ENCODE results near the gene SKAP2. TPM values are rescaled to one million over a fixed set of nuclear protein-coding genes. Genes with fewer than 3 reads are reported as not detected.

Gene SKAP2
- polyA plus RNA-seq, 1 donor (not counting 4 experiments of a cell fraction or from before 2014, with no cell fraction given): 15.0 TPM

DNA sequence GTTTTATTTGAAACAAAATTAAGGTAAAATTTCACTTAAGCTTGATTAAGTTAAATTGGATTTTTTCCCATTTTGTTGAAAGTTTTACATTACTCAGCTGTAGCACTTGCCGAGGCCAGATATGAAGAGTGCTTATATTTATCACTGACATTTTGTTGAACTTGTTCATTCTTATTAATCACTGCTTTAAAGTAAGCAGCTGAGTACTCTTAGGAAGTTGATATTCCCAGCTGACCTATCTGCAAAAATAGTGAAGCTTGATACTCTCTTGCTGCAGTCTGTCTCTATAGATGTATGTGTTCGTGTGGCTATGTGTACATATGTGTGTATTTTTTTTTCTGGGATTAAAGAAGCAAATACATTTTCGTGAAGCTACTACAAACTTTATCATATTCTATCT lies 150.0 kb downstream of the SKAP2 start:
- DNase-seq (ENCODE audit: low read depth, low spot score): no peak
- H3K4me1 ChIP-seq (ENCODE audit: control insufficient read depth, extremely low read depth, insufficient read depth, low read length): no peaks in the 10 kb centered on the region
- H4K20me1 ChIP-seq (ENCODE audit: control insufficient read depth, extremely low read depth, insufficient read depth, low read length): no peaks in the 10 kb centered on the region
- no peak overlapping the region for H3K4me3 ChIP-seq (ENCODE audit: control insufficient read depth in 2 of 3, extremely low read depth in 1 of 3, insufficient read depth in 2 of 3, low read depth in 1 of 3, low read length in 3 of 3)
- H3K4me2 ChIP-seq (ENCODE audit: control insufficient read depth, extremely low read depth, insufficient read depth, low read depth, low read length): no peak overlapping the region
- no peak overlapping the region for H3K27ac ChIP-seq (ENCODE audit: control insufficient read depth, insufficient read depth, low read length)
- no peaks in the 10 kb centered on the region for H3K9me3 ChIP-seq (ENCODE audit: control insufficient read depth, low read depth, low read length)
- H3K27me3 ChIP-seq (ENCODE audit: control insufficient read depth, extremely low read depth, insufficient read depth, low read length): no peaks in the 10 kb centered on the region
- no peaks in the 10 kb centered on the region for H3K79me2 ChIP-seq (ENCODE audit: control insufficient read depth, insufficient read depth, low read length)
- peaks cover 0 to 3% of the 10 kb centered on the region in 2 experiments for H3K36me3 ChIP-seq (ENCODE audit: control insufficient read depth in 2 of 2, extremely low read depth in 1 of 2, insufficient read depth in 2 of 2, low read length in 2 of 2)
- H3K9ac ChIP-seq (ENCODE audit: control insufficient read depth, extremely low read depth, insufficient read depth, low read length): no peak overlapping the region
- TF ChIP-seq, protein P1, sequence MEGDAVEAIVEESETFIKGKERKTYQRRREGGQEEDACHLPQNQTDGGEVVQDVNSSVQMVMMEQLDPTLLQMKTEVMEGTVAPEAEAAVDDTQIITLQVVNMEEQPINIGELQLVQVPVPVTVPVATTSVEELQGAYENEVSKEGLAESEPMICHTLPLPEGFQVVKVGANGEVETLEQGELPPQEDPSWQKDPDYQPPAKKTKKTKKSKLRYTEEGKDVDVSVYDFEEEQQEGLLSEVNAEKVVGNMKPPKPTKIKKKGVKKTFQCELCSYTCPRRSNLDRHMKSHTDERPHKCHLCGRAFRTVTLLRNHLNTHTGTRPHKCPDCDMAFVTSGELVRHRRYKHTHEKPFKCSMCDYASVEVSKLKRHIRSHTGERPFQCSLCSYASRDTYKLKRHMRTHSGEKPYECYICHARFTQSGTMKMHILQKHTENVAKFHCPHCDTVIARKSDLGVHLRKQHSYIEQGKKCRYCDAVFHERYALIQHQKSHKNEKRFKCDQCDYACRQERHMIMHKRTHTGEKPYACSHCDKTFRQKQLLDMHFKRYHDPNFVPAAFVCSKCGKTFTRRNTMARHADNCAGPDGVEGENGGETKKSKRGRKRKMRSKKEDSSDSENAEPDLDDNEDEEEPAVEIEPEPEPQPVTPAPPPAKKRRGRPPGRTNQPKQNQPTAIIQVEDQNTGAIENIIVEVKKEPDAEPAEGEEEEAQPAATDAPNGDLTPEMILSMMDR (optimal IDR thresholded peaks at IDR 0.05 in 1 of 3, IDR thresholded peaks at IDR 0.05 in 1 of 3, conservative IDR thresholded peaks at IDR 0.05 in 1 of 3; ENCODE audit: extremely low read depth in 1 of 3, insufficient read depth in 2 of 3, low read length in 3 of 3): no peak
- no peak for TF ChIP-seq EZH2 (IDR thresholded peaks at IDR 0.05; ENCODE audit: low read length)
- no peak overlapping the region for H2AFZ ChIP-seq (ENCODE audit: control insufficient read depth, low read length)
- dilution Hi-C loops (cut with MboI; ENCODE audit: extremely low pct_ligation_motif_present, low sequenced_read_pairs): no loop called here
- H3K9me1 ChIP-seq (ENCODE audit: control insufficient read depth, extremely low read depth, insufficient read depth, low read length): no peaks in the 10 kb centered on the region
- no peak for FAIRE-seq

- TF ChIP-seq EZH2 (IDR thresholded peaks at IDR 0.05; ENCODE audit: low read length): no peak
- TF ChIP-seq, protein P1 (optimal IDR thresholded peaks at IDR 0.05 in 1 of 3, IDR thresholded peaks at IDR 0.05 in 1 of 3, conservative IDR thresholded peaks at IDR 0.05 in 1 of 3; ENCODE audit: extremely low read depth in 1 of 3, insufficient read depth in 2 of 3, low read length in 3 of 3): no peak
- Histone ChIP-seq H3K4me1 (ENCODE audit: control insufficient read depth, extremely low read depth, insufficient read depth, low read length) (no peaks in the 10 kb centered on the region), H4K20me1 (ENCODE audit: control insufficient read depth, extremely low read depth, insufficient read depth, low read length) (no peaks in the 10 kb centered on the region), H3K9me1 (ENCODE audit: control insufficient read depth, extremely low read depth, insufficient read depth, low read length) (no peaks in the 10 kb centered on the region), H3K4me3 (ENCODE audit: control insufficient read depth in 2 of 3, extremely low read depth in 1 of 3, insufficient read depth in 2 of 3, low read depth in 1 of 3, low read length in 3 of 3) (no peak overlapping the region), H3K27ac (ENCODE audit: control insufficient read depth, insufficient read depth, low read length) (no peak overlapping the region), H3K79me2 (ENCODE audit: control insufficient read depth, insufficient read depth, low read length) (no peaks in the 10 kb centered on the region), H3K27me3 (ENCODE audit: control insufficient read depth, extremely low read depth, insufficient read depth, low read length) (no peaks in the 10 kb centered on the region), H3K4me2 (ENCODE audit: control insufficient read depth, extremely low read depth, insufficient read depth, low read depth, low read length) (no peak overlapping the region), H3K9ac (ENCODE audit: control insufficient read depth, extremely low read depth, insufficient read depth, low read length) (no peak overlapping the region), H3K9me3 (ENCODE audit: control insufficient read depth, low read depth, low read length) (no peaks in the 10 kb centered on the region), H2AFZ (ENCODE audit: control insufficient read depth, low read length) (no peak overlapping the region), H3K36me3 (ENCODE audit: control insufficient read depth in 2 of 2, extremely low read depth in 1 of 2, insufficient read depth in 2 of 2, low read length in 2 of 2) (no peaks in the 10 kb centered on the region)
- DNase-seq (ENCODE audit: low read depth, low spot score) (no peak), FAIRE-seq (no peak)
- dilution Hi-C loops (cut with MboI; ENCODE audit: extremely low pct_ligation_motif_present, low sequenced_read_pairs): no loop called here
Observed at GRCh38 chr7:26714006-26714405, 150.4 kb downstream of the SKAP2 start.

All from keratinocyte (primary cell).